ENCODE data around the gene ACLY.

DNA sequence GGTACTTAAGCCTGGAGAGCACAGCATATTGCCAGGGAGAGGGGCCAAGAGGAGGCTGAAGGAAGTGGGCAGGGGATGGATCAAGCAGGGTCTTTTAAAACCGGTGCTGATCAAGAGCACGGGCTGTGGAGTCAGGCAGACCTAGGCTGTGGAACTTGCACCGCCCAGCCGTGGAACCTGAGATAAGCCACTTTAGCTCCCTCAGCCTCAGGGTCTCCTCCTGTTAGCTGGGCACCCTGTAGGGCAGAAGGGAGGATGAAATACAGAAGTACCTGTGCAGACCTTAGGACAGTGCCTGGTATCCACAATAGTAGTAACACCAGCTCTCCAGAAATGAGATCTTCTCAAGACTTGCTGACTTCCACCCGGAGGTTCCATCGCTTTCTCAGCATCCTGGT is 20.9 kb upstream of the ACLY start:
- TF ChIP-seq CCDC6 (CRISPR knock-in tag; IDR thresholded peaks at IDR 0.05) (no peak), SRSF9 (IDR thresholded peaks at IDR 0.05; ENCODE audit: borderline replicate concordance, insufficient read depth, low read depth, low read length, poor library complexity, severe bottlenecking) (no peak), ZFP90 (CRISPR knock-in tag; IDR thresholded peaks at IDR 0.05; ENCODE audit: borderline replicate concordance) (no peak), RAD51 (IDR thresholded peaks at IDR 0.05; ENCODE audit: borderline replicate concordance) (no peak), RORA (CRISPR knock-in tag; IDR thresholded peaks at IDR 0.05) (no peak), ZNF124 (CRISPR knock-in tag; IDR thresholded peaks at IDR 0.05) (no peak)
- TF ChIP-seq, protein P1, sequence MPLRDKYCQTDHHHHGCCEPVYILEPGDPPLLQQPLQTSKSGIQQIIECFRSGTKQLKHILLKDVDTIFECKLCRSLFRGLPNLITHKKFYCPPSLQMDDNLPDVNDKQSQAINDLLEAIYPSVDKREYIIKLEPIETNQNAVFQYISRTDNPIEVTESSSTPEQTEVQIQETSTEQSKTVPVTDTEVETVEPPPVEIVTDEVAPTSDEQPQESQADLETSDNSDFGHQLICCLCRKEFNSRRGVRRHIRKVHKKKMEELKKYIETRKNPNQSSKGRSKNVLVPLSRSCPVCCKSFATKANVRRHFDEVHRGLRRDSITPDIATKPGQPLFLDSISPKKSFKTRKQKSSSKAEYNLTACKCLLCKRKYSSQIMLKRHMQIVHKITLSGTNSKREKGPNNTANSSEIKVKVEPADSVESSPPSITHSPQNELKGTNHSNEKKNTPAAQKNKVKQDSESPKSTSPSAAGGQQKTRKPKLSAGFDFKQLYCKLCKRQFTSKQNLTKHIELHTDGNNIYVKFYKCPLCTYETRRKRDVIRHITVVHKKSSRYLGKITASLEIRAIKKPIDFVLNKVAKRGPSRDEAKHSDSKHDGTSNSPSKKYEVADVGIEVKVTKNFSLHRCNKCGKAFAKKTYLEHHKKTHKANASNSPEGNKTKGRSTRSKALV (CRISPR knock-in tag; IDR thresholded peaks at IDR 0.05): no peak
- TF ChIP-seq, protein P2, sequence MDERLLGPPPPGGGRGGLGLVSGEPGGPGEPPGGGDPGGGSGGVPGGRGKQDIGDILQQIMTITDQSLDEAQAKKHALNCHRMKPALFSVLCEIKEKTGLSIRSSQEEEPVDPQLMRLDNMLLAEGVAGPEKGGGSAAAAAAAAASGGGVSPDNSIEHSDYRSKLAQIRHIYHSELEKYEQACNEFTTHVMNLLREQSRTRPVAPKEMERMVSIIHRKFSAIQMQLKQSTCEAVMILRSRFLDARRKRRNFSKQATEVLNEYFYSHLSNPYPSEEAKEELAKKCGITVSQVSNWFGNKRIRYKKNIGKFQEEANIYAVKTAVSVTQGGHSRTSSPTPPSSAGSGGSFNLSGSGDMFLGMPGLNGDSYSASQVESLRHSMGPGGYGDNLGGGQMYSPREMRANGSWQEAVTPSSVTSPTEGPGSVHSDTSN (CRISPR knock-in tag; IDR thresholded peaks at IDR 0.05): no peak
- TF ChIP-seq, protein P3, sequence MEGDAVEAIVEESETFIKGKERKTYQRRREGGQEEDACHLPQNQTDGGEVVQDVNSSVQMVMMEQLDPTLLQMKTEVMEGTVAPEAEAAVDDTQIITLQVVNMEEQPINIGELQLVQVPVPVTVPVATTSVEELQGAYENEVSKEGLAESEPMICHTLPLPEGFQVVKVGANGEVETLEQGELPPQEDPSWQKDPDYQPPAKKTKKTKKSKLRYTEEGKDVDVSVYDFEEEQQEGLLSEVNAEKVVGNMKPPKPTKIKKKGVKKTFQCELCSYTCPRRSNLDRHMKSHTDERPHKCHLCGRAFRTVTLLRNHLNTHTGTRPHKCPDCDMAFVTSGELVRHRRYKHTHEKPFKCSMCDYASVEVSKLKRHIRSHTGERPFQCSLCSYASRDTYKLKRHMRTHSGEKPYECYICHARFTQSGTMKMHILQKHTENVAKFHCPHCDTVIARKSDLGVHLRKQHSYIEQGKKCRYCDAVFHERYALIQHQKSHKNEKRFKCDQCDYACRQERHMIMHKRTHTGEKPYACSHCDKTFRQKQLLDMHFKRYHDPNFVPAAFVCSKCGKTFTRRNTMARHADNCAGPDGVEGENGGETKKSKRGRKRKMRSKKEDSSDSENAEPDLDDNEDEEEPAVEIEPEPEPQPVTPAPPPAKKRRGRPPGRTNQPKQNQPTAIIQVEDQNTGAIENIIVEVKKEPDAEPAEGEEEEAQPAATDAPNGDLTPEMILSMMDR (CRISPR knock-in tag; IDR thresholded peaks at IDR 0.05): no peak

Data from HepG2 (cell line).